WTC11 (cell line): ENCODE data around the gene TWF2. TPM values are rescaled to one million over a fixed set of nuclear protein-coding genes. Genes with fewer than 3 reads are reported as not detected.

Experiments
- ATAC-seq: fragments of 200-7000 bp; cut with Tn5 transposase; 2 replicates; pipeline ENCODE4 v1.10.0; 2021; ENCODE audit warnings: mild to moderate bottlenecking, moderate library complexity
- CTCF ChIA-PET: fragments of 300-600 bp; sonication (Branson Sonifier 250); formaldehyde crosslinking; loops from one replicate; lab custom pipeline; 2021; ENCODE audit warnings: antibody characterized with exemption; lab: Charles Lee
- POLR2A ChIA-PET: fragments of 350-600 bp; sonication (Branson Sonifier 250); formaldehyde crosslinking; loops from one replicate; lab custom pipeline; 2021; ENCODE audit warnings: antibody characterized with exemption; lab: Charles Lee
- DNase-seq: peaks from one replicate; pipeline ENCODE4 v3.0.0; 2021; ENCODE audit warnings: low spot score
- H3K27ac Mint-ChIP-seq: 2 replicates; pipeline ENCODE4 v1.8.0; 2021; ENCODE audit warnings: mixed read lengths
- H3K27me3 Mint-ChIP-seq: 2 replicates; pipeline ENCODE4 v1.8.0; 2021; ENCODE audit warnings: low read depth, mild to moderate bottlenecking, moderate library complexity, mixed read lengths
- H3K36me3 Mint-ChIP-seq: 2 replicates; pipeline ENCODE4 v1.8.0; 2021; ENCODE audit warnings: mixed read lengths
- H3K4me1 Mint-ChIP-seq: 2 replicates; pipeline ENCODE4 v1.8.0; 2022; ENCODE audit warnings: mixed read lengths
- H3K4me3 Mint-ChIP-seq: 2 replicates; pipeline ENCODE4 v1.8.0; 2021; ENCODE audit warnings: mild to moderate bottlenecking, moderate library complexity, mixed read lengths
- H3K9me3 Mint-ChIP-seq: 2 replicates; pipeline ENCODE4 v1.8.0; 2021; ENCODE audit warnings: mixed read lengths
- ARID4B ChIP-seq: sonication (generic); formaldehyde crosslinking; IDR thresholded peaks from 2 replicates; pipeline ENCODE4 v1.8.0; 2023; ENCODE audit warnings: missing genetic modification reagents, mild to moderate bottlenecking, borderline replicate concordance
- CREB1 ChIP-seq: sonication (generic); formaldehyde crosslinking; IDR thresholded peaks from 2 replicates; pipeline ENCODE4 v1.8.0; 2023; ENCODE audit warnings: mild to moderate bottlenecking, missing genetic modification reagents
- GABPB1 ChIP-seq: sonication (generic); formaldehyde crosslinking; IDR thresholded peaks from 2 replicates; pipeline ENCODE4 v1.8.1; 2023; ENCODE audit warnings: mild to moderate bottlenecking, missing genetic modification reagents
- NFYB ChIP-seq: sonication (generic); formaldehyde crosslinking; conservative IDR thresholded peaks from 2 replicates; pipeline ENCODE4 v1.8.0; 2022; ENCODE audit warnings: low read depth, missing genetic modification reagents
- NR1H2 ChIP-seq: sonication (generic); formaldehyde crosslinking; IDR thresholded peaks from 2 replicates; pipeline ENCODE4 v1.9.0; 2021; ENCODE audit warnings: mild to moderate bottlenecking, moderate library complexity, missing genetic modification reagents
- SMAD4 ChIP-seq: sonication (generic); formaldehyde crosslinking; IDR thresholded peaks from 2 replicates; pipeline ENCODE4 v1.8.0; 2022; ENCODE audit warnings: mild to moderate bottlenecking, missing genetic modification reagents
- TP53 ChIP-seq: sonication (generic); formaldehyde crosslinking; IDR thresholded peaks from 2 replicates; pipeline ENCODE4 v1.8.1; 2023; ENCODE audit warnings: mild to moderate bottlenecking, missing genetic modification reagents
- USF2 ChIP-seq: sonication (generic); formaldehyde crosslinking; IDR thresholded peaks from 2 replicates; pipeline ENCODE4 v1.8.1; 2023; ENCODE audit warnings: mild to moderate bottlenecking, missing genetic modification reagents, moderate library complexity
- ZNF121 ChIP-seq: sonication (generic); formaldehyde crosslinking; IDR thresholded peaks from 2 replicates; pipeline ENCODE4 v1.8.0; 2023; ENCODE audit warnings: missing genetic modification reagents
- ZNF138 ChIP-seq: sonication (generic); formaldehyde crosslinking; conservative IDR thresholded peaks from 2 replicates; pipeline ENCODE4 v1.8.1; 2022; ENCODE audit warnings: mild to moderate bottlenecking, moderate library complexity, missing genetic modification reagents
- ZNF281 ChIP-seq: sonication (generic); formaldehyde crosslinking; IDR thresholded peaks from 2 replicates; pipeline ENCODE4 v1.8.0; 2023; ENCODE audit warnings: mild to moderate bottlenecking, missing genetic modification reagents
- ZNF423 ChIP-seq: fragments of 250-450 bp; sonication (Bioruptor Pico); IDR thresholded peaks from 2 replicates; pipeline ENCODE4 v2.1.2; 2022; ENCODE audit warnings: mild to moderate bottlenecking, moderate library complexity
- total RNA-seq: library from RNA; stranded (reverse); gene quantifications from 3 replicates; pipeline ENCODE4 v1.2.3, GENCODE V29; 2021
- TF ChIP-seq, protein P1 (sequence below): sonication (generic); formaldehyde crosslinking; conservative IDR thresholded peaks from 2 replicates; pipeline ENCODE4 v1.8.1; 2023; ENCODE audit warnings: mild to moderate bottlenecking, low read depth, missing genetic modification reagents, moderate library complexity
- TF ChIP-seq, protein P2 (sequence below): sonication (generic); formaldehyde crosslinking; IDR thresholded peaks from 2 replicates; pipeline ENCODE4 v1.8.0; 2022; ENCODE audit warnings: mild to moderate bottlenecking, missing genetic modification reagents

The TWF2 gene
- total RNA-seq, 1 experiment from 2014 or later = 71.1 TPM

- no peak overlapping the region for H3K27ac Mint-ChIP-seq
- no peaks in the 10 kb centered on the region for H3K27me3 Mint-ChIP-seq
- ATAC-seq (no peak), DNase-seq (no peak)
- H3K4me1 Mint-ChIP-seq = peaks cover 5% of the 10 kb centered on the region; the same call in 1 of the 2 replicates
- no peaks in the 10 kb centered on the region for H3K36me3 Mint-ChIP-seq
- POLR2A ChIA-PET = no interaction called here
- H3K9me3 Mint-ChIP-seq = peaks cover 3% of the 10 kb centered on the region; the same call in 1 of the 2 replicates
- CTCF ChIA-PET = interaction anchor here (1.0 kb wide), 1 partner anchor 201 kb away, joined by 3 read pairs; no protein-coding TSS in a partner anchor
- H3K4me3 Mint-ChIP-seq = no peak overlapping the region
- TF ChIP-seq, protein P1, sequence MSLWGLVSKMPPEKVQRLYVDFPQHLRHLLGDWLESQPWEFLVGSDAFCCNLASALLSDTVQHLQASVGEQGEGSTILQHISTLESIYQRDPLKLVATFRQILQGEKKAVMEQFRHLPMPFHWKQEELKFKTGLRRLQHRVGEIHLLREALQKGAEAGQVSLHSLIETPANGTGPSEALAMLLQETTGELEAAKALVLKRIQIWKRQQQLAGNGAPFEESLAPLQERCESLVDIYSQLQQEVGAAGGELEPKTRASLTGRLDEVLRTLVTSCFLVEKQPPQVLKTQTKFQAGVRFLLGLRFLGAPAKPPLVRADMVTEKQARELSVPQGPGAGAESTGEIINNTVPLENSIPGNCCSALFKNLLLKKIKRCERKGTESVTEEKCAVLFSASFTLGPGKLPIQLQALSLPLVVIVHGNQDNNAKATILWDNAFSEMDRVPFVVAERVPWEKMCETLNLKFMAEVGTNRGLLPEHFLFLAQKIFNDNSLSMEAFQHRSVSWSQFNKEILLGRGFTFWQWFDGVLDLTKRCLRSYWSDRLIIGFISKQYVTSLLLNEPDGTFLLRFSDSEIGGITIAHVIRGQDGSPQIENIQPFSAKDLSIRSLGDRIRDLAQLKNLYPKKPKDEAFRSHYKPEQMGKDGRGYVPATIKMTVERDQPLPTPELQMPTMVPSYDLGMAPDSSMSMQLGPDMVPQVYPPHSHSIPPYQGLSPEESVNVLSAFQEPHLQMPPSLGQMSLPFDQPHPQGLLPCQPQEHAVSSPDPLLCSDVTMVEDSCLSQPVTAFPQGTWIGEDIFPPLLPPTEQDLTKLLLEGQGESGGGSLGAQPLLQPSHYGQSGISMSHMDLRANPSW = no peak
- TF ChIP-seq SMAD4 (CRISPR knock-in tag) (no peak), GABPB1 (CRISPR knock-in tag) (no peak), ZNF423 (CRISPR knock-in tag) (no peak), NR1H2 (CRISPR knock-in tag) (no peak), ARID4B (CRISPR knock-in tag) (no peak), ZNF121 (CRISPR knock-in tag) (no peak), CREB1 (CRISPR knock-in tag) (no peak), USF2 (CRISPR knock-in tag) (no peak), ZNF138 (no peak), ZNF281 (CRISPR knock-in tag) (no peak), TP53 (CRISPR knock-in tag) (no peak), NFYB (CRISPR knock-in tag) (no peak)
- TF ChIP-seq, protein P2, sequence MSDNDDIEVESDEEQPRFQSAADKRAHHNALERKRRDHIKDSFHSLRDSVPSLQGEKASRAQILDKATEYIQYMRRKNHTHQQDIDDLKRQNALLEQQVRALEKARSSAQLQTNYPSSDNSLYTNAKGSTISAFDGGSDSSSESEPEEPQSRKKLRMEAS (CRISPR knock-in tag) = no peak
- TF ChIP-seq, all 79 proteins: peak for 0
Observed at GRCh38 chr3:52184690-52185089, 54.3 kb downstream of the TWF2 start.
